ENCODE results near the gene GYG2. TPM values are rescaled to one million over a fixed set of nuclear protein-coding genes. Genes with fewer than 3 reads are reported as not detected.
"Not testable (repeated sequence)": the region's sequence is repeated elsewhere in the genome, so short reads cannot be mapped to it uniquely, and the experiment has no call there.

The GYG2 gene
- total RNA-seq = 7.8 TPM

DNA sequence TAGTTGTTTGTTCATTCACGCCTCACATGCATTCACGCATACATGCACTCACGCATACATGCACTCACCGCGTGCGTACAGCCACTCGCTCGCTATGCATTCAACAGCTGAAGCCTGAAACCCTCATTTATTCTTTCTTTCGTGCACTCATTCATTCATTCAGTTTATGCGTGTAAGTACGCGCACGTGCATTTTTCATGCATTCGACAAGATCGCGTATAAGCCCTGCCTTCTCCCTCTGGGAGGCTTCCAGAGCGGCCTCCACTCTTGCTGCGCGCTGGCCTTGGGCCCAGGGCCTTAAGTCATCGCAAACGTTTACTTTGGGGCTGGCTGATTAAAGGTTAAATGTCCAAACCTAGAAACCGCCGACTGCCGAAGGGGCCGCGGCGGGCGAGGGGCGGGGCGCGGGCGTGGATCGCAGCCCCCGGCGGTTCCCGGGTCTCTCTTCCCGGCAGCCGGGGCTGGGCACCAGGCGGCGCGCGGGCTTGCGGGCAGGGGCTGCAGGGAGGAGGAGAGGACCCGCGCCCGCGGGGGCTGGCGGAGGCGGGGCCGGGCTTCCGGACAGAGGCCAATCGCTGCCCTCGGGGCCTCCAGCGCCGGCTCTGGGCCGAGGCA is at the start of gene GYG2:
Gene GYG2 (plus strand): TSS at position 587 of the 615 bp plus-strand sequence. CDS start 1,259 bp downstream, outside the sequence.
- Histone ChIP-seq H3K27me3 (ENCODE audit: control insufficient read depth in 3 of 3, insufficient read depth in 3 of 3, low read length in 3 of 3) (peaks cover 4 to 27% (median 7%) of the 10 kb centered on the region in 3 donors), H3K9ac (ENCODE audit: low read depth in 1 of 3, low read length in 3 of 3) (no peak within 1 kb of the TSS), H3K4me1 (ENCODE audit: control insufficient read depth in 3 of 3, insufficient read depth in 3 of 3, low read length in 3 of 3) (no peaks in the 10 kb centered on the region), H3K4me3 (ENCODE audit: low read length in 3 of 3) (no peak within 1 kb of the TSS), H3K36me3 (ENCODE audit: control insufficient read depth in 3 of 3, insufficient read depth in 3 of 3, low read length in 3 of 3) (no peaks in the 10 kb centered on the region), H3K9me3 (ENCODE audit: control insufficient read depth in 3 of 3, low read length in 3 of 3) (no peaks in the 10 kb centered on the region), H3K27ac (ENCODE audit: low read depth, low read length) (no peak within 1 kb of the TSS)

DNA sequence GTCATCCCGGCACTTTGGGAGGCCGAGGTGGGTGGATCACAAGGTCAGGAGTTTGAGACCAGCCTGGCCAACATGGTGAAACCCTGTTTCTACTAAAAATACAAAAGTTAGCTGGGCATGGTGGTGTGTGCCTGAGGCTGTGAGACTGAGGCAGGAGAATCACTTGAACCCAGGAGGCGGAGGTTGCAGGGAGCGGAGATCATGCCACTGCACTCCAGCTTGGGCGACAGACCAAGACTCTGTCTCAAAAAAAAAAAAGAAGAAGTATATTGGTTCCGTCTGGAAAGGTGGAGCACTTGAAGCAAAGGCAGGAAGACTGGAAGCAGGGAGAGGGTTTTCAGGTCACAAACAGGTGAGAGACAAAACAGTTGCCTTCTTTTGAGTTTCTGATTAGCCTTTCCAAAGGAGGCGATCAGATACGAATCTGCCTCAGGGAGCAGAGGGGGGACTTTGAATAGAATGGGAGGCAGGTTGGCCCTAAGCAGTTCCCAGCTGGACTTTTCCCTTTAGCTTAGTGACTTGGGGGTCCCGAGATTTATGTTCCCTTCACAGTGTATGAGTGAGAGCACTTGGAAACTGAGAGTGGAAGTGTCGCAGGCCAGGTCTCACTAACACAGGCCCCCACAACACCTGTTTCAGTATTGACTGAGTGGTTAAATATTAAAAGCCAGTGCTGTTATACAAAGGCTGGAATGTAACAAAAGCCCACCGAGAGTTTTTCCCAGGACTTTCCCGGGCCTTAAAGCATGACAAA is 48.1 kb upstream of the GYG2 start:
- H3K9me3 ChIP-seq (ENCODE audit: control insufficient read depth in 3 of 3, low read length in 3 of 3); H3K4me1 ChIP-seq (ENCODE audit: control insufficient read depth in 3 of 3, insufficient read depth in 3 of 3, low read length in 3 of 3); H3K27me3 ChIP-seq (ENCODE audit: control insufficient read depth in 3 of 3, insufficient read depth in 3 of 3, low read length in 3 of 3); H3K9ac ChIP-seq (ENCODE audit: low read depth in 1 of 3, low read length in 3 of 3); H3K36me3 ChIP-seq (ENCODE audit: control insufficient read depth in 3 of 3, insufficient read depth in 3 of 3, low read length in 3 of 3); H3K27ac ChIP-seq (ENCODE audit: low read depth, low read length); H3K4me3 ChIP-seq (ENCODE audit: low read length in 3 of 3): not testable (repeated sequence)

DNA sequence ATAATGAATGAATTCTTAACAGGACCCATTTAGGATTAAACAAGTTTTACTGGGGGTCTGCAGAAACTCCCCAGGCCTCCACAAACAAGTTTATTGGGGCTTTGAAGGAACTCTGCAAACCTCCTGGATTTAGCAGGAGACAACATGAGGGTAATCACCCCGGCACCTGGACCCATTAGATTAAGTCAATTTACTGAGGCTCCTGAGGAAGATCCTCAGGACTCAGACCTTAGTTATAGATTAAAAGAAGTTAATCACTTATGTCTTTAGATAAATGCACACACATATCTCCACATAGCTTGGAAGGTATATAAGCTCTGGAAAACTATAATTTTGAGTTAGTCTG is 47.5 kb upstream of the GYG2 start:
- H3K36me3 ChIP-seq (ENCODE audit: control insufficient read depth in 3 of 3, insufficient read depth in 3 of 3, low read length in 3 of 3) = no peaks in the 10 kb centered on the region
- H3K27me3 ChIP-seq (ENCODE audit: control insufficient read depth in 3 of 3, insufficient read depth in 3 of 3, low read length in 3 of 3) = no peaks in the 10 kb centered on the region
- no peak overlapping the region for H3K9ac ChIP-seq (ENCODE audit: low read depth in 1 of 3, low read length in 3 of 3)
- no peak overlapping the region for H3K27ac ChIP-seq (ENCODE audit: low read depth, low read length)
- H3K4me1 ChIP-seq (ENCODE audit: control insufficient read depth in 3 of 3, insufficient read depth in 3 of 3, low read length in 3 of 3) = no peaks in the 10 kb centered on the region
- no peaks in the 10 kb centered on the region for H3K9me3 ChIP-seq (ENCODE audit: control insufficient read depth in 3 of 3, low read length in 3 of 3)
- no peak overlapping the region for H3K4me3 ChIP-seq (ENCODE audit: low read length in 3 of 3)

DNA sequence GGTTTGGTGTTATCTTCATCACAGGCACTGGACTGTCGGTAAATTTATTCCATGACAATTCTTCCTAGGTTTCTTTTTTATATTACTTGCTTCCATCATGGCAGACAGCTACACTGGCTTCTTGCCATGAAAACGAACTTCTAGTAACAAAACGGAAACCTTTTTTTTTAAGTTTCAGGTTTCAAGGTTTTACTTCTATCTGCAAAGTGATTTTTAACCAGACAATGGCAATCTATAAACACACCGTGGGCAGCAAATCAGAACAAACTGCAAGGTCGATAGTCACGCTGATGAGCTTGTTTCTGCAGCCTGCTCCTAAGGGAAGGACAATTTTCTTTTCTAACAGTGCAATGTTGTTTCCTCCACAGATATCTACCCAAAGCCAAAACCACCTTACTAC is 47.0 kb upstream of the GYG2 start:
- H3K36me3 ChIP-seq (ENCODE audit: control insufficient read depth in 3 of 3, insufficient read depth in 3 of 3, low read length in 3 of 3) = no peaks in the 10 kb centered on the region
- H3K4me1 ChIP-seq (ENCODE audit: control insufficient read depth in 3 of 3, insufficient read depth in 3 of 3, low read length in 3 of 3) = no peaks in the 10 kb centered on the region
- H3K9me3 ChIP-seq (ENCODE audit: control insufficient read depth in 3 of 3, low read length in 3 of 3) = no peaks in the 10 kb centered on the region
- H3K27me3 ChIP-seq (ENCODE audit: control insufficient read depth in 3 of 3, insufficient read depth in 3 of 3, low read length in 3 of 3) = no peaks in the 10 kb centered on the region
- no peak overlapping the region for H3K27ac ChIP-seq (ENCODE audit: low read depth, low read length)
- no peak overlapping the region for H3K9ac ChIP-seq (ENCODE audit: low read depth in 1 of 3, low read length in 3 of 3)
- H3K4me3 ChIP-seq (ENCODE audit: low read length in 3 of 3) = no peak overlapping the region

DNA sequence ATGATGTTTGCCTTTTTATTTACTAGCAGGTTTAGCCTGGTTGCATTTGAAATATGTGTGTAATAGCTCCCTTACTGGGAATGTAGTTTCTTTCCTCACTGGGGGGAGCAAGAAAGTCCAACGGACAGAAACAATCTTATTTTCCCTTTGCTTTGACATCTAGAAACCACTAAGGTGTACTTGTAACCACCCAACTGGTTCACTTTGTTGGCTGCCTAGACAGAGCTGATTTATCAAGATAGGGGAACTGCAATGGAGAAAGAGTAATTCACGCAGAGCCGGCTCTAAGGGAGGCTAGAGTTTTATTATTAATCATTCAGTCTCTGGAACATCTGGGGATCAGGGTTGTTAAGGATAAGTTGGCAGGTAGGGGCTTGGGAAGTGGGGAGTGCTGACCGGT is 46.6 kb upstream of the GYG2 start:
- Histone ChIP-seq H3K27me3 (ENCODE audit: control insufficient read depth in 3 of 3, insufficient read depth in 3 of 3, low read length in 3 of 3) (no peaks in the 10 kb centered on the region), H3K27ac (ENCODE audit: low read depth, low read length) (no peak overlapping the region), H3K9me3 (ENCODE audit: control insufficient read depth in 3 of 3, low read length in 3 of 3) (no peaks in the 10 kb centered on the region), H3K9ac (ENCODE audit: low read depth in 1 of 3, low read length in 3 of 3) (no peak overlapping the region), H3K4me3 (ENCODE audit: low read length in 3 of 3) (no peak overlapping the region), H3K4me1 (ENCODE audit: control insufficient read depth in 3 of 3, insufficient read depth in 3 of 3, low read length in 3 of 3) (no peaks in the 10 kb centered on the region), H3K36me3 (ENCODE audit: control insufficient read depth in 3 of 3, insufficient read depth in 3 of 3, low read length in 3 of 3) (no peaks in the 10 kb centered on the region)

DNA sequence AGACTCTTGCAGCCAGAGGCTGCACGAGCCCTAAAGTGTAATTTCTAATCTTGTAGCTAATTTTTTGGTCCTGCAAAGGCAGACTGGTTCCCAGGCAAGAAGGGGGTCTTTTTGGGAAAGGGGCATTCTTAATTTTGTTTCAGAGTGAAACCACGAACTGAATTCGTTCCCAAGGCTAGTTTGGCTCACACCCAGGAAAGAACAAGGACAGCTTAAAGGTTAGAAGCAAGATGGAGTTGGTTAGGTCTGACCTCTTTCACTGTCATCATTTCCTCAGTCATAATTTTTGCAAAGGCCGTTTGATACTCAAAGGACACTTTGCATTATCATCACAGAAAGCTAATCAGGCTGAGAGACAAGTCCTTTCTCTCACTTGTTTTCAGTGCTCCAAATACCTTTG is 46.0 kb upstream of the GYG2 start:
- Histone ChIP-seq H3K4me3 (ENCODE audit: low read length in 3 of 3) (no peak overlapping the region), H3K27me3 (ENCODE audit: control insufficient read depth in 3 of 3, insufficient read depth in 3 of 3, low read length in 3 of 3) (no peaks in the 10 kb centered on the region), H3K36me3 (ENCODE audit: control insufficient read depth in 3 of 3, insufficient read depth in 3 of 3, low read length in 3 of 3) (no peaks in the 10 kb centered on the region), H3K9ac (ENCODE audit: low read depth in 1 of 3, low read length in 3 of 3) (no peak overlapping the region), H3K27ac (ENCODE audit: low read depth, low read length) (no peak overlapping the region), H3K9me3 (ENCODE audit: control insufficient read depth in 3 of 3, low read length in 3 of 3) (no peaks in the 10 kb centered on the region), H3K4me1 (ENCODE audit: control insufficient read depth in 3 of 3, insufficient read depth in 3 of 3, low read length in 3 of 3) (no peaks in the 10 kb centered on the region)

DNA sequence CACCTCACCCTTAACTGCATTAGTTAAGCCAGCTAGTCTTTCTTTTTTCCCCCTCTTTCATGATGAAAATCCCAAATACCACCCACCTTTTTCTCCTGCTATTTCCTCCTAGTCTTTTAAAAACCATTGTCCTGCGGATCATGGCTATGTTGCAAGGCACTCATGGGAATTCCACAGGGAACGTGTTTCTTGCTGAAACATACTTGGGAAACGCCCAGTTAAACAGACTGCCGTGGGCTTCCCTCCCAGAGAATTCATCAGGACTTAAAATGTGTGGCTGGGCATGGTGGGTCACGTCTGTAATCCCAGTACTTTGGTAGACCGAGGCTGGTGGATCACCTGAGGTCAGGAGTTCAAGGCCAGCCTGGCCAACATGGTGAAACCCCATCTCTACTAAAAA is 44.7 kb upstream of the GYG2 start:
- H3K36me3 ChIP-seq (ENCODE audit: control insufficient read depth in 3 of 3, insufficient read depth in 3 of 3, low read length in 3 of 3) = no peaks in the 10 kb centered on the region
- no peaks in the 10 kb centered on the region for H3K4me1 ChIP-seq (ENCODE audit: control insufficient read depth in 3 of 3, insufficient read depth in 3 of 3, low read length in 3 of 3)
- no peak overlapping the region for H3K9ac ChIP-seq (ENCODE audit: low read depth in 1 of 3, low read length in 3 of 3)
- H3K4me3 ChIP-seq (ENCODE audit: low read length in 3 of 3) = no peak overlapping the region
- H3K9me3 ChIP-seq (ENCODE audit: control insufficient read depth in 3 of 3, low read length in 3 of 3) = no peaks in the 10 kb centered on the region
- no peaks in the 10 kb centered on the region for H3K27me3 ChIP-seq (ENCODE audit: control insufficient read depth in 3 of 3, insufficient read depth in 3 of 3, low read length in 3 of 3)
- no peak overlapping the region for H3K27ac ChIP-seq (ENCODE audit: low read depth, low read length)

DNA sequence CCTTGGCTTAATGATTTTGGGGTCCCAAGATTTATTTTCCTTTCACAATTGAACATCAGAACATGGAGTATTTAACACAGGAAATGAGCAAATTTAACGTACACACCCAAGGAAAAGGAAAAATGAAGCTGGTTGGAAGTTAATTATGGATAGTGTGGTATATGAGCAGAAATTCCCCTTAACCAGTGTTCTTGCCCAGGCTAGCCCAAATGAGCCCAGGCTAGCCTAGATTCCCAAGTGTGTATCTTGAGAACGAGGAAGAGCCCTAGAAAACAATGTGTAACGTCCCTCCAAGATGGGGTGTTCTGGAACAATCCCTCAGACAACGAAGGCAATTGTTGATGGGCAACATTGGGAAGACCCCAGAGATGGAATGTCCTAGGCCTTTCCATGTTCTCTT is 43.2 kb upstream of the GYG2 start:
- Histone ChIP-seq H3K9me3 (ENCODE audit: control insufficient read depth in 3 of 3, low read length in 3 of 3) (no peaks in the 10 kb centered on the region), H3K4me1 (ENCODE audit: control insufficient read depth in 3 of 3, insufficient read depth in 3 of 3, low read length in 3 of 3) (no peaks in the 10 kb centered on the region), H3K36me3 (ENCODE audit: control insufficient read depth in 3 of 3, insufficient read depth in 3 of 3, low read length in 3 of 3) (no peaks in the 10 kb centered on the region), H3K9ac (ENCODE audit: low read depth in 1 of 3, low read length in 3 of 3) (no peak overlapping the region), H3K27ac (ENCODE audit: low read depth, low read length) (no peak overlapping the region), H3K4me3 (ENCODE audit: low read length in 3 of 3) (no peak overlapping the region), H3K27me3 (ENCODE audit: control insufficient read depth in 3 of 3, insufficient read depth in 3 of 3, low read length in 3 of 3) (no peaks in the 10 kb centered on the region)

DNA sequence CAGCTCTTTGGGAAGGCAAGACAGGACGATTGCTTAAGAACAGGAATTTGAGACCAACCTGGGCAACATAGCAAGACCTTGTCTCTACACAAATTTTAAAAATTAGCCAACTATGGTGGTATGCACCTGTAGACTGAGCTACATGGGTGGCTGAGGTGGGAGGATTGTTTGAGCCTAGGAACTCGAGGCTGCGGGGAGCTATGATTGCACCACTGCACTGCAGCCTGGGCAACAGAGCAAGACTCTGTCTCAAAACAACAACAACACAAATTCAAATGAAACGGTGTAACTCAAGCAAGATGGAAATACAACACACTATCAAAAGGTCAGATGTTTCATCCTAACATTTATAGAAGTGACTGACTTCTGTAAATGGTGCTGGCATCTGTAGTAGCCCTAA is 39.8 kb upstream of the GYG2 start:
- H3K27ac ChIP-seq (ENCODE audit: low read depth, low read length) = no peak overlapping the region
- no peaks in the 10 kb centered on the region for H3K9me3 ChIP-seq (ENCODE audit: control insufficient read depth in 3 of 3, low read length in 3 of 3)
- H3K4me1 ChIP-seq (ENCODE audit: control insufficient read depth in 3 of 3, insufficient read depth in 3 of 3, low read length in 3 of 3) = no peaks in the 10 kb centered on the region
- H3K27me3 ChIP-seq (ENCODE audit: control insufficient read depth in 3 of 3, insufficient read depth in 3 of 3, low read length in 3 of 3) = no peaks in the 10 kb centered on the region
- H3K4me3 ChIP-seq (ENCODE audit: low read length in 3 of 3) = no peak overlapping the region
- H3K9ac ChIP-seq (ENCODE audit: low read depth in 1 of 3, low read length in 3 of 3) = no peak overlapping the region
- H3K36me3 ChIP-seq (ENCODE audit: control insufficient read depth in 3 of 3, insufficient read depth in 3 of 3, low read length in 3 of 3) = no peaks in the 10 kb centered on the region

DNA sequence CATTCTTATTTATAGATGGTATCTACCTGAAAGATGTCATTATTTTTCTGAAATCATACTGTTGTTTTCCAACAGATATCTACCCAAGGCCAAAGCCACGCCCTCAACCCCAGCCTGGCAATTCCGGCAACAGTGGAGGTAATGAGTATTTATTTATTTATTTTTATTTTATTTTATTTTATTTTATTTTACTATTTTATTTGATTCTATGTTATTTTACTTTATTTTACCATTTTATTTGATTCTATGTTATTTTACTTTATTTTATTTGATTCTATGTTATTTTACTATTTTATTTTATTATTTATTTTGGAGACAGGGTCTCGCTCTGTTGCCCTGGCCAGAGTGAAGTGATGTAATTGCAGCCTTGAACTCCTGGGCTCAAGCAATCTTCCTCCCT is 39.2 kb upstream of the GYG2 start:
- Histone ChIP-seq H3K4me3 (ENCODE audit: low read length in 3 of 3) (no peak overlapping the region), H3K36me3 (ENCODE audit: control insufficient read depth in 3 of 3, insufficient read depth in 3 of 3, low read length in 3 of 3) (no peaks in the 10 kb centered on the region), H3K9me3 (ENCODE audit: control insufficient read depth in 3 of 3, low read length in 3 of 3) (no peaks in the 10 kb centered on the region), H3K27me3 (ENCODE audit: control insufficient read depth in 3 of 3, insufficient read depth in 3 of 3, low read length in 3 of 3) (no peaks in the 10 kb centered on the region), H3K27ac (ENCODE audit: low read depth, low read length) (no peak overlapping the region), H3K4me1 (ENCODE audit: control insufficient read depth in 3 of 3, insufficient read depth in 3 of 3, low read length in 3 of 3) (no peaks in the 10 kb centered on the region), H3K9ac (ENCODE audit: low read depth in 1 of 3, low read length in 3 of 3) (no peak overlapping the region)

All from skeletal muscle tissue (tissue), 4 donors.